Measurements from ENCODE around the gene YTHDC2. TPM values are rescaled to one million over a fixed set of nuclear protein-coding genes. Genes with fewer than 3 reads are reported as not detected.
A peak's percentile ranks its signal among the peaks of the same experiment; 100 is the strongest.

The YTHDC2 gene
- total and polyA plus RNA-seq, 2 of the 13 experiments (the other 11 are each of a cell fraction or from before 2014, with no cell fraction given): 6.7 to 17.8 TPM

GRCh38 chr5:113607361-113607760 lies 93.9 kb downstream of the YTHDC2 start (continued):
- TF ChIP-seq ZNF556 (CRISPR knock-in tag; IDR thresholded peaks at IDR 0.05; ENCODE audit: borderline replicate concordance) (no peak), CEBPB (IDR thresholded peaks at IDR 0.05; ENCODE audit: borderline replicate concordance, low read depth, low read length) (peak; percentile 68)

GRCh38 chr5:113608113-113608596 lies 94.7 kb downstream of the YTHDC2 start:
- intact Hi-C loops (cut with micrococcal nuclease; ENCODE audit: unreplicated experiment) (loop anchor here (5.0 to 10.0 kb wide), 3 partner anchors 163 to 566 kb away; no protein-coding TSS in a partner anchor), in situ Hi-C loops (cut with HindIII; ENCODE audit: extremely low pct_ligation_motif_present, low pct_unique_long_range_greater_than_20kb) (loop anchor here (10.0 to 25.0 kb wide), 2 partner anchors 233 to 1454 kb away; no protein-coding TSS in a partner anchor)
- no peak for FAIRE-seq
- 8% methylated on average over 3 of the region's 3 CpGs for WGBS (ENCODE audit: low lambda C conversion rate)
- TF ChIP-seq REXO4 (CRISPR knock-in tag; IDR thresholded peaks at IDR 0.05; ENCODE audit: borderline replicate concordance): no peak
- no peak for TF ChIP-seq HIVEP1 (CRISPR knock-in tag; IDR thresholded peaks at IDR 0.05)
- TF ChIP-seq PBX3 (CRISPR knock-in tag; IDR thresholded peaks at IDR 0.05; ENCODE audit: borderline replicate concordance): no peak
- Histone ChIP-seq H3K27ac (ENCODE audit: extremely low read length, insufficient read depth, low read length) (no peak overlapping the region), H3K79me2 (ENCODE audit: insufficient read depth, low read length) (no peaks in the 10 kb centered on the region), H3K9me3 (ENCODE audit: low read length) (no peaks in the 10 kb centered on the region), H4K20me1 (ENCODE audit: insufficient read depth, low read length) (no peaks in the 10 kb centered on the region), H3K4me1 (ENCODE audit: insufficient read depth, low read length) (0 out of 2 replicates have a peak, but pooled peaks cover 7% of the 10 kb centered on the region), H3K4me3 (replicated peaks in 1 of 3; ENCODE audit: insufficient read depth in 1 of 3, low read depth in 2 of 3, low read length in 3 of 3) (no peak overlapping the region), H3K4me2 (ENCODE audit: low read depth, low read length) (no peak overlapping the region; the same call in 1 of the 2 replicates), H3K27me3 (ENCODE audit: control insufficient read depth in 1 of 2, insufficient read depth in 2 of 2, low read length in 2 of 2) (0 out of 5 replicates have a peak, but pooled peaks cover 0 to 2% of the 10 kb centered on the region in 2 experiments), H3K36me3 (replicated peaks in 1 of 2; ENCODE audit: control insufficient read depth in 1 of 2, insufficient read depth in 2 of 2, low read length in 2 of 2) (no peaks in the 10 kb centered on the region), H3K9ac (ENCODE audit: insufficient read depth, low read depth, low read length) (no peak overlapping the region), H2AFZ (ENCODE audit: low read length) (peak overlapping the region; percentile 6)
- no peak for DNase-seq (ENCODE audit: low spot score)
- POLR2A ChIA-PET: no interaction called here
- ATAC-seq: no peak
- no TSS peak for BruUV-seq (replicated peaks)
- CTCF ChIA-PET (ENCODE audit: low intra/inter-chr PET ratio, low total read pairs): no interaction called here

All from HepG2 (cell line).